Measurements from ENCODE around the gene ARSG. TPM values are rescaled to one million over a fixed set of nuclear protein-coding genes. Genes with fewer than 3 reads are reported as not detected.

Gene ARSG
- total and polyA plus RNA-seq, 2 of the 8 experiments (the other 6 are each of a cell fraction or from before 2014, with no cell fraction given) = 3.3 to 4.0 TPM

DNA sequence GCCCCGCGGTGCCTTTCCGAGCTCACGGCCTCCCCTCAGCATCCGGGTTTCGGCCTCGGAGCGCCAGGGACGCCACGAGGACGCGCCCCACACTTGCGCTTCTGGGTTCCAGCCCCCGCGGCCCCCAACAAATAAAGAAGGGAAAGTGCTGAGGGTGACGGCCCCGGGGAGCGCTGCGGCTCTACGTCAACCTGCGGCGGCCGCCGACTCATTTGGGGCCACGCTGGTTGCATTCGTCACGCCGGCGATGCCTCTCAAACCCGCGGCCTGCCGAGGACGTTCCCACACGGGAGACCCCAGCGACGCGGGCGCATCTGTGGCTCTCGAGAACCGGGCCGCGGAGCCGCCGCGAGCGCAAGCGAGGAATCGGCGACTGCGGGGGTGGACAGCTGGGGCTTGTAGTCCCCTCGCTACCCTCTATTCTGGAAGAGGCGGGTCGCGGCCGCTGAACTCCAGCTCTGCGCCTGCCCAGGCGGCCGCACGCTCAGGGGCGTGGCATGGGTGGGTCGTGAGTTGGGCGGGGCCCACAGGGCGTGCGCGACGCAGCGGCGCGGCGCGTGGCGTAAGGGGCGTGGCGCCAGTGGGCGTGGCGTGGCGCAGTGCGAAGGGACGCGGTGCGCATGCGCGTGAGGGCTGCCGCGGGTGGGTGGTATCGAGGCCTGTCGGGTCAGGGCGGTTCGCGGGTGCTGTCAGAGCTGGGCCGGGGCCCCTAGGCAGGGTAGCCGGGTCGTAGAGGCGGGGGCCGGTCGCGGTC, 43.7 kb upstream of the ARSG start, which contains the start of gene AMZ2 (continued):
- TF ChIP-seq TAF7 (optimal IDR thresholded peaks at IDR 0.05; ENCODE audit: borderline replicate concordance, low read depth, low read length) (no peak), SP1 (IDR thresholded peaks at IDR 0.05; ENCODE audit: low read depth, low read length) (no peak), TAF1 (IDR thresholded peaks at IDR 0.05; ENCODE audit: low read depth, low read length) (peak; percentile 89), BACH1 (IDR thresholded peaks at IDR 0.05; ENCODE audit: low read length) (peak; percentile 84), SP4 (IDR thresholded peaks at IDR 0.05; ENCODE audit: low read length) (peak; percentile 82; the same call in 1 of the 2 replicates), SUZ12 (IDR thresholded peaks at IDR 0.05; ENCODE audit: low read length) (peak; percentile 48; the same call in 1 of the 2 replicates), NANOG (IDR thresholded peaks at IDR 0.05; ENCODE audit: insufficient read depth, low read depth, low read length, poor library complexity, severe bottlenecking) (no peak), SIX5 (IDR thresholded peaks at IDR 0.05; ENCODE audit: low read depth, low read length) (no peak), FOSL1 (IDR thresholded peaks at IDR 0.05; ENCODE audit: insufficient read depth, low read depth, low read length) (no peak), ASH2L (IDR thresholded peaks at IDR 0.05; ENCODE audit: low read length) (peak; percentile 73), KDM4A (IDR thresholded peaks at IDR 0.05; ENCODE audit: low read depth, low read length, severe bottlenecking) (peak; percentile 68), NRF1 (IDR thresholded peaks at IDR 0.05; ENCODE audit: low read depth, low read length) (peak; percentile 80), CREB1 (IDR thresholded peaks at IDR 0.05) (peak; percentile 73), CHD2 (IDR thresholded peaks at IDR 0.05; ENCODE audit: low read length) (0 out of 2 replicates have a peak, but pooled peaks have one; percentile 9), HDAC6 (IDR thresholded peaks at IDR 0.05; ENCODE audit: low read depth, low read length) (no peak)
- TF ChIP-seq, protein P1, sequence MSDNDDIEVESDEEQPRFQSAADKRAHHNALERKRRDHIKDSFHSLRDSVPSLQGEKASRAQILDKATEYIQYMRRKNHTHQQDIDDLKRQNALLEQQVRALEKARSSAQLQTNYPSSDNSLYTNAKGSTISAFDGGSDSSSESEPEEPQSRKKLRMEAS (IDR thresholded peaks at IDR 0.05) = peak; percentile 61
- TF ChIP-seq, protein P2, sequence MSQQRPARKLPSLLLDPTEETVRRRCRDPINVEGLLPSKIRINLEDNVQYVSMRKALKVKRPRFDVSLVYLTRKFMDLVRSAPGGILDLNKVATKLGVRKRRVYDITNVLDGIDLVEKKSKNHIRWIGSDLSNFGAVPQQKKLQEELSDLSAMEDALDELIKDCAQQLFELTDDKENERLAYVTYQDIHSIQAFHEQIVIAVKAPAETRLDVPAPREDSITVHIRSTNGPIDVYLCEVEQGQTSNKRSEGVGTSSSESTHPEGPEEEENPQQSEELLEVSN (IDR thresholded peaks at IDR 0.05) = peak; percentile 63; the same call in 1 of the 2 replicates
- TF ChIP-seq, protein P3, sequence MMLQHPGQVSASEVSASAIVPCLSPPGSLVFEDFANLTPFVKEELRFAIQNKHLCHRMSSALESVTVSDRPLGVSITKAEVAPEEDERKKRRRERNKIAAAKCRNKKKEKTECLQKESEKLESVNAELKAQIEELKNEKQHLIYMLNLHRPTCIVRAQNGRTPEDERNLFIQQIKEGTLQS (IDR thresholded peaks at IDR 0.05; ENCODE audit: insufficient read depth, low read depth, low read length) = 0 out of 2 replicates have a peak, but pooled peaks have one; percentile 5

All from H1 (cell line).